ENCODE results near the gene RAB11FIP5. TPM values are rescaled to one million over a fixed set of nuclear protein-coding genes. Genes with fewer than 3 reads are reported as not detected.

The RAB11FIP5 gene
- total RNA-seq, 1 donor from 2014 or later: 3.5 TPM

GRCh38 chr2:73054980-73055379 is 57.8 kb downstream of the RAB11FIP5 start:
- no peaks in the 10 kb centered on the region for H3K4me1 Mint-ChIP-seq
- H3K9me3 Mint-ChIP-seq: peaks cover 7% of the 10 kb centered on the region
- no peak overlapping the region for H3K4me3 Mint-ChIP-seq
- intact Hi-C loops (cut with micrococcal nuclease): no loop called here
- H3K27ac Mint-ChIP-seq: no peak overlapping the region
- TF ChIP-seq CTCF (IDR thresholded peaks at IDR 0.05): no peak
- DNase-seq: no peak
- H3K36me3 Mint-ChIP-seq (ENCODE audit: low read depth): peaks cover 15% of the 10 kb centered on the region
- no peaks in the 10 kb centered on the region for H3K27me3 Mint-ChIP-seq
- no peak for ATAC-seq (ENCODE audit: low read depth)
- POLR2A ChIA-PET: no interaction called here
- CTCF ChIA-PET: no interaction called here

GRCh38 chr2:73053316-73054114 is 59.2 kb downstream of the RAB11FIP5 start:
- DNase-seq (no peak), ATAC-seq (ENCODE audit: low read depth) (no peak)
- H3K9me3 Mint-ChIP-seq: peaks cover 7% of the 10 kb centered on the region
- no peaks in the 10 kb centered on the region for H3K4me1 Mint-ChIP-seq
- ChIA-PET CTCF (no interaction called here), POLR2A (interaction anchor here (0.6 kb wide), 1 partner anchor 8 kb away, joined by 8 read pairs; no protein-coding TSS in a partner anchor)
- no peak overlapping the region for H3K27ac Mint-ChIP-seq
- TF ChIP-seq CTCF (IDR thresholded peaks at IDR 0.05): no peak
- H3K27me3 Mint-ChIP-seq: no peaks in the 10 kb centered on the region
- peaks cover 15% of the 10 kb centered on the region for H3K36me3 Mint-ChIP-seq (ENCODE audit: low read depth)
- intact Hi-C loops (cut with micrococcal nuclease): no loop called here
- H3K4me3 Mint-ChIP-seq: no peak overlapping the region

GRCh38 chr2:73050121-73050545 is 62.6 kb downstream of the RAB11FIP5 start:
- CTCF ChIA-PET: no interaction called here
- DNase-seq: no peak
- no peak overlapping the region for H3K27ac Mint-ChIP-seq
- POLR2A ChIA-PET: no interaction called here
- H3K27me3 Mint-ChIP-seq: no peaks in the 10 kb centered on the region
- no peak overlapping the region for H3K4me3 Mint-ChIP-seq
- no peaks in the 10 kb centered on the region for H3K4me1 Mint-ChIP-seq
- no peaks in the 10 kb centered on the region for H3K9me3 Mint-ChIP-seq
- no peaks in the 10 kb centered on the region for H3K36me3 Mint-ChIP-seq (ENCODE audit: low read depth)
- no peak for TF ChIP-seq CTCF (IDR thresholded peaks at IDR 0.05)
- ATAC-seq (ENCODE audit: low read depth): no peak
- intact Hi-C loops (cut with micrococcal nuclease): no loop called here

- POLR2A ChIA-PET: no interaction called here
- no peak for DNase-seq
- intact Hi-C loops (cut with micrococcal nuclease): loop anchor here (2.0 kb wide), 1 partner anchor 17 kb away; no protein-coding TSS in a partner anchor
- TF ChIP-seq CTCF (IDR thresholded peaks at IDR 0.05): no peak
- ATAC-seq (ENCODE audit: low read depth): no peak
- CTCF ChIA-PET: no interaction called here
- H3K4me3 Mint-ChIP-seq: no peak overlapping the region
- peaks cover 7% of the 10 kb centered on the region for H3K36me3 Mint-ChIP-seq (ENCODE audit: low read depth)
- H3K27ac Mint-ChIP-seq: no peak overlapping the region
- no peaks in the 10 kb centered on the region for H3K4me1 Mint-ChIP-seq
- H3K9me3 Mint-ChIP-seq: no peaks in the 10 kb centered on the region
- H3K27me3 Mint-ChIP-seq: no peaks in the 10 kb centered on the region
Measured at GRCh38 chr2:73043929-73044832, 68.6 kb downstream of the RAB11FIP5 start.

GRCh38 chr2:73043276-73043675 is 69.5 kb downstream of the RAB11FIP5 start:
- ATAC-seq (ENCODE audit: low read depth) (no peak), DNase-seq (no peak)
- Mint-ChIP-seq H3K27me3 (no peaks in the 10 kb centered on the region), H3K4me1 (no peaks in the 10 kb centered on the region), H3K9me3 (no peaks in the 10 kb centered on the region), H3K27ac (no peak overlapping the region), H3K36me3 (ENCODE audit: low read depth) (peaks cover 7% of the 10 kb centered on the region), H3K4me3 (no peak overlapping the region)
- no peak for TF ChIP-seq CTCF (IDR thresholded peaks at IDR 0.05)
- POLR2A ChIA-PET: no interaction called here
- intact Hi-C loops (cut with micrococcal nuclease): loop anchor here (2.0 kb wide), 1 partner anchor 18 kb away; no protein-coding TSS in a partner anchor
- CTCF ChIA-PET: no interaction called here
